GM19324 (cell line): ENCODE measurements around the gene LAMTOR4.

Experiments used
- ATAC-seq: cut with Tn5 transposase; IDR thresholded peaks from one replicate; pipeline ENCODE4 v1.9.1; 2021; ENCODE audit warnings: mild to moderate bottlenecking, moderate library complexity; ENCODE audit not compliant: unreplicated experiment, low FRiP score

The LAMTOR4 gene

GRCh38 chr7:100192969-100193368, 44.3 kb downstream of the LAMTOR4 start:
- no peak for ATAC-seq

GRCh38 chr7:100195222-100195621, 46.5 kb downstream of the LAMTOR4 start:
- no peak for ATAC-seq

GRCh38 chr7:100195901-100196322, 47.2 kb downstream of the LAMTOR4 start:
- peak; percentile 34 for ATAC-seq

GRCh38 chr7:100198266-100198665, 49.5 kb downstream of the LAMTOR4 start:
- no peak for ATAC-seq

- no peak for ATAC-seq
Observed at GRCh38 chr7:100200693-100201092, 52.0 kb downstream of the LAMTOR4 start.
